Suprapubic skin (tissue), 4 donors: ENCODE data around the gene RGMA.

Source experiments
- CTCF ChIP-seq, 2 donors: fragments of 200-600 bp in 1 of 2; fragments of 450-650 bp in 1 of 2; sonication (generic) in 1 of 2; IDR thresholded peaks; one replicate each; pipeline ENCODE4 v1.5.1; 2016 to 2019; ENCODE audit warnings: antibody characterized with exemption in 2 of 2, mild to moderate bottlenecking in 1 of 2, moderate library complexity in 1 of 2
- EP300 ChIP-seq: sonication (generic); formaldehyde crosslinking; IDR thresholded peaks from one replicate; pipeline ENCODE4 v1.6.1; 2017; ENCODE audit warnings: antibody characterized with exemption
- POLR2A ChIP-seq, 2 donors: fragments of 450-650 bp; IDR thresholded peaks; one replicate each; pipeline ENCODE4 v1.6.1; 2017; ENCODE audit warnings: antibody characterized with exemption in 2 of 2, mild to moderate bottlenecking in 2 of 2, moderate library complexity in 2 of 2
- POLR2AphosphoS5 ChIP-seq, 3 donors: sonication (generic); formaldehyde crosslinking; IDR thresholded peaks; one replicate each; pipeline ENCODE4 v1.6.1; 2017; ENCODE audit warnings: antibody characterized with exemption in 3 of 3

GRCh38 chr15:93045191-93045785, 43.7 kb downstream of the RGMA start:
- TF ChIP-seq CTCF (IDR thresholded peaks at IDR 0.05) (no peak), EP300 (no peak), POLR2AphosphoS5 (IDR thresholded peaks at IDR 0.05) (no peak), POLR2A (IDR thresholded peaks at IDR 0.05) (no peak)
